ENCODE data around the gene HBS1L.
A peak's percentile ranks its signal among the peaks of the same experiment; 100 is the strongest.

HBS1L gene

GRCh38 chr6:135054569-135055498 lies at the start of gene HBS1L:
TSS of gene HBS1L (minus strand) at chr6:135054822. CDS start at chr6:135054691, 131 bp downstream.
- DNase-seq (ENCODE audit: low read depth), result peak; percentile 94

- DNase-seq (ENCODE audit: low read depth), result no peak
Observed at GRCh38 chr6:135104199-135104598, 49.6 kb upstream of the HBS1L start.

GRCh38 chr6:135102191-135102590 lies 47.6 kb upstream of the HBS1L start:
- no peak for DNase-seq (ENCODE audit: low read depth)

GRCh38 chr6:135097172-135097571 lies 42.5 kb upstream of the HBS1L start:
- DNase-seq (ENCODE audit: low read depth), result no peak

GRCh38 chr6:135096403-135097130 lies 41.9 kb upstream of the HBS1L start:
- no peak for DNase-seq (ENCODE audit: low read depth)

- no peak for DNase-seq (ENCODE audit: low read depth)
Observed at GRCh38 chr6:135095716-135096115, 41.1 kb upstream of the HBS1L start.

- DNase-seq (ENCODE audit: low read depth), result peak; percentile 12
Observed at GRCh38 chr6:135094403-135094821, 39.8 kb upstream of the HBS1L start.

DNA sequence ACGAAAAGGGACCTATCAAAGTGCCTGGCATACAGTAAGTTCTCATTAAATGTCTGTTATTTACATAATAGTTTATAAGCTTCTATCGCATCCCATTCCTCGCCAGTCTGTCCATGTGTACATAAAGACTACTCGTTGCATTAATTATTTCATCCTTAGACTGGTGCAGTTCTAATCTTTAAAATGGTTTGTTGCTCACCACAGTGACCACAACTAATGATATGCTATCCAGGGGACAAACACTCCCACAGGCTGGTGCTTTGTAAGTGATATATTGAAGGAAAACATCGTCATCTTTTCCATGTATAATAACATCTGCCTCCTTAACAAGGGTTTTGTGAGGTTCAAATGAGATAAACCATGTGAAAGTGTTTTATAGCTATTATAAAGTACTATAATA lies 39.0 kb upstream of the HBS1L start:
- DNase-seq (ENCODE audit: low read depth), result no peak

DNA sequence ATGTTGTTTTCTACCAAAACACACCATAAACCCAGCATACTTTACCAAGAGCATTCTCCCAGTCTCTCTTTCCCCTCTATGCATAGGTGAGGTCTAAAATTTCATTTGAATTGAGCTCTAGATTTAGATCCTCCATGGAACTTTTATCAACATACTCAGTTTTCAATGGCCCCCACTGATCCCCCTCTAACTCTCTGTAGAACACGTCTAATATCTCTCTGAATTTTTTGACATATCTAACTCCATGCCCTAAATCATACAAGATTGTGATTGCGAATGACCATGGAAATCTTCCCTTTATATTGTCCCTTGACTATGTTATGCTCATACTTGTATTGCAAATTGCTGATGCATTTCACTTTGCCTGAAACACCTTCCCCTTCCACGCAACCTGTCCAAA lies 38.1 kb upstream of the HBS1L start:
- no peak for DNase-seq (ENCODE audit: low read depth)

- DNase-seq (ENCODE audit: low read depth), result no peak
Observed at GRCh38 chr6:135090819-135091218, 36.2 kb upstream of the HBS1L start.

GRCh38 chr6:135089901-135090300 lies 35.3 kb upstream of the HBS1L start:
- no peak for DNase-seq (ENCODE audit: low read depth)

DNA sequence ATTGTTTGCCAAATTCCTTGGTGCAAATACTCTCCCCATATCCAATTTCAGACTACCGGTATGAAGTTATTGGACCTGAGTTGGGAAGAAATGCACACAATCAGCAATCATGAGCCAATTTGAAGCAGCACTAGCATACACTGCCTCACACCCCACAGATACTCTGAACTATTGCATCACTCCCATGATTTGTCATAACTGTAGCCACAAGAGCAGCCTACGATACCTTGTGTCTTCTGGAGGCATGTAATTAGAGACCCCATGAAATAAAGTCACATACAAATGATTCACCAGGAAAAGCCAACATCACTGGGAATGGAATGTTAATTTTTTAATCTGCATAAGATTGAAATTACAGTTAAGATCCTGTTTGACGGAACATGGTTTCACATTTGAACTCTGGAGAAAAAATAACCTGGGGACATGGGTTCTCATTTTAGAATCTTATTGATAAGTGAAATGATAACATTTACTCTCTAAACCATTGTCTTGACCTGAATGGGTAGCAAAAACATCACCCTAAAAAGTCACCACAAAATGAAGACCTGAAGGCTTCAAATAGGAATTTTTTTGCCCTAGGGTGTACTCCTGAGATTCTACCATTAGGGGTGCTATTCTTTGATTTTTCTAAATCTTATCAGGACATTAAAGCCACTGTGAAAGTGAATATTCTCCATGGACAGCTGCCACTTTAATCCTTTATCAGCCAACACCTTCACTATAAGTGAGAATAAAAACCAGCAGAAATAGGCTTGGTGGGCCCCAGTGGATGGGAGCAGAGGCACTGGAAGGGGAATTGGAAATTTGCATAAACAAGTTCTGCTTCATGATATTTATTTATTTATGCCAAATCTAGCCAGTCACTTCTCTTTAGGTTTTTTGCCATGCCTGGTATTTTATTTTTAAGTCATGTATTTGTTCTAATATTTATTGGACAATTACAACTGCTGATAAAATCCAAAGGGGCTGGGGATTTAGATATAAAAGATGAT lies 34.5 kb upstream of the HBS1L start:
- DNase-seq (ENCODE audit: low read depth), result no peak

DNA sequence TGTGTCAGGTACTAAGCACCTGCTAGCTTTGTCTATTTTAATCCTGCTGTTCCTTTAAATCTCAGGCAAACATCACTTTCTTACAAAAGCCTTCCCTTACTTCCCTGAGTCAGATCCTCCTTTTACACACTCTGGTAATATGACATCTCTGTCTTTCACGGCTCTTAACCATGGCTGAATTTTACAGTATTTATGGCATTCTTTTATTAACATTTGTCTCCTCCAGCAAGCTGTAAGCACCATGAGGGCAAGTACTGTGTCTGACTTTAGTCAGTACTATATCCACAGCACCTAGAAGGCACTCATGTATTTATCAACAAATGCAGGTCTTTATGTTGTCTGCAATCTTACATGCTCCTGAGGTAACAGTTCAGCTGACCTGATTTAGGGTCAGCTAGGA lies 33.7 kb upstream of the HBS1L start:
- DNase-seq (ENCODE audit: low read depth), result no peak

DNA sequence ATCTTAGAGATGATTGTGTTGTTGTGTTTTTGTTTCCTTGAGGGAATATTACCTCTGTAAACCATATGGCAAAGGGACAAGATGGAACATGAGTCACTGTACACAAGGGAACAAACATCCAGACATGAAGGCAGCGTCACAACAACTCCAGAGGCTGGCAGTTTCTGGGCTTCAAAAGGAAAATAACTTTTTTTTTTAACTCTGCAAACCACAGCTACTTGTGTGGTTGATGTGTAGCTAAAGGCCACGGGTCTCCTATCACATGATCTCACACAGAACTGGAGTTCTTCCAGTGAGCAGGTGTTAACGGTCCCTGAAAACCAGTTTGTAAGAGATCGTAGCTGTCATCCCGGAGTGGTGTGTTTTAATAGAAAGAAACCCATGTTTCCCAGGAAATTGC lies 33.2 kb upstream of the HBS1L start:
- DNase-seq (ENCODE audit: low read depth), result peak; percentile 45

DNA sequence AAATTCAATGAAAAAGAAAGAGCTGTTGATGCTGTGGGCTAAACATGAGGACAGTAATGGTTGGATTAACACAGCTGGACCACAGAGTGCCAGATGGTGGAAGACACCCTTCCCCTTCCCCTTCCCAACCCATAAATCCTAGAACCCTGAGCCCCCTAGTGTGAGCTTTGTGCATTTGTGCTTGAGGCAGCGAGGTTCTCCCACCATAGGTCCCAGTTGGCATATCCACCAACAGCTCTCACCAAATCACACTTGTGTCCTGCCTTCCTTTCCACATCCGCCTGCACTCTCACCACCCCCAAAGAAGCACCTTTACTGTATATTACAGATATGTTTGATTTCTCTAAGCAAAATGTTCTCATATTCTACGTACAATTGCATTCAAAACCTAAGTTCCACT lies 32.8 kb upstream of the HBS1L start:
- no peak for DNase-seq (ENCODE audit: low read depth)

GRCh38 chr6:135086414-135086764 lies 31.8 kb upstream of the HBS1L start:
- DNase-seq (ENCODE audit: low read depth), result no peak

DNA sequence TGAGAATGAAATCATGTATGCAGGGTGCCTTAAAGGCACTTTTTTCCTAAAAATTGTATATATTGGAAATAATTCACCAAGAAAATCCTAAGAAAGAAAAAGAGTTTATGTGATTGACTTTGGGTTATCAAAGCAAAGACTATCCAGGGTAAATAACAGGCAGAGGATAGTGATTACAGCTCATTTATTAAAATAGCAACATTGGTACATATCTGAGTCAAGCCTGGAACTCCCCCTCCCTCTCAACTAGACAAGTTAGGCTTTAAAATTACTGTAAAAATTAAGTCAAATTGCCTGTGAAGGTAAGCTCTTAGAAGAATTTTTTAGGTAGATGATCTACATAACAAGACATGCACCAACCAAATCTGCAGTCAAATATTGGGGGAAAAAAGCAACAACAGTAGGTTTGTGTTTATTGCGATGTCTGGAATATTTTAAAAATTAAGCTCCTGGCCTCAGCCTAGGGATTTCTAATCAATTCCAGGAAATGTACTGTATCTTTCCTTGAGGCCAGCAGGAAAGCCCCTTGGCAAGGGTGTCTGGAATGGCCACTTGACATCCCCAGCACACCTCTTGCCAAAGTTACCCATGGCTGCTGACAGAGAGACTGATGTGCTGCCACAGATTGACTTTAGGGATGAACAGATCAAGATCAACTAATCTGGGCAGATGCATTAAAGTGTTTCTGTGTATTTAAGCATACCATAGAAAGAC lies 31.2 kb upstream of the HBS1L start:
- no peak for DNase-seq (ENCODE audit: low read depth)

DNA sequence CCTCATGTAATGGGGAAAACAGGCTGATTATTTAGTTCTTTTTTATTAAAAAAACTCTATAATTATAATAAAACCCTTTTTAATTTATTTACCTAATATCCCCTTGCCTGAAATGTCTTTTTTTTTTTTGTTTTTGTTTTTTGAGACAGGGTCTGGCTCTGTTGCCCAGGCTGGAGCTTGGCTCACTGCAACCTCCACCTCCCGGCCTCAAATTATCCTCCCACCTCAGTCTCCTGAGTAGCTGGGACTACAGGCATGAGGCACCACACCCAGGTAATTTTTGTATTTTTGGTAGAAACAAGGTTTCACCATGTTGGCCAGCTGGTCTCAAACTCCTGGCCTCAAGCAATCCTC lies 30.3 kb upstream of the HBS1L start:
- DNase-seq (ENCODE audit: low read depth), result no peak

- DNase-seq (ENCODE audit: low read depth), result no peak
Observed at GRCh38 chr6:135084001-135084915, 29.6 kb upstream of the HBS1L start.

- no peak for DNase-seq (ENCODE audit: low read depth)
Observed at GRCh38 chr6:135081966-135082365, 27.3 kb upstream of the HBS1L start.

Measured in T-helper 22 cell (primary cell).